ENCODE data around the gene SEMA6B.
"Not testable (repeated sequence)": the region's sequence is repeated elsewhere in the genome, so short reads cannot be mapped to it uniquely, and the experiment has no call there.

Gene SEMA6B

GRCh38 chr19:4570402-4570801, 10.9 kb upstream of the SEMA6B start:
- FAIRE-seq, result no peak

GRCh38 chr19:4568886-4569285, 9.4 kb upstream of the SEMA6B start:
- no peak for FAIRE-seq

GRCh38 chr19:4567584-4568071, 8.1 kb upstream of the SEMA6B start:
- FAIRE-seq, result no peak

- no peak for FAIRE-seq
Measured at GRCh38 chr19:4566402-4567051, 7.0 kb upstream of the SEMA6B start.

GRCh38 chr19:4563562-4563961, 4.1 kb upstream of the SEMA6B start:
- FAIRE-seq, result not testable (repeated sequence)

GRCh38 chr19:4562085-4562484, 2.6 kb upstream of the SEMA6B start:
- not testable (repeated sequence) for FAIRE-seq

- no peak for FAIRE-seq
Measured at GRCh38 chr19:4557971-4558941, 1.2 kb downstream of the SEMA6B start.

- no peak for FAIRE-seq
Measured at GRCh38 chr19:4557144-4557970, 2.1 kb downstream of the SEMA6B start.

GRCh38 chr19:4556597-4557127, 2.8 kb downstream of the SEMA6B start:
- no peak for FAIRE-seq

- no peak for FAIRE-seq
Measured at GRCh38 chr19:4555657-4556561, 3.6 kb downstream of the SEMA6B start.

GRCh38 chr19:4554717-4555116, 4.8 kb downstream of the SEMA6B start:
- no peak for FAIRE-seq

GRCh38 chr19:4553775-4554174, 5.7 kb downstream of the SEMA6B start:
- no peak for FAIRE-seq

GRCh38 chr19:4553092-4553695, 6.3 kb downstream of the SEMA6B start:
- no peak for FAIRE-seq

GRCh38 chr19:4552525-4552819, 7.0 kb downstream of the SEMA6B start:
- FAIRE-seq, result no peak

- no peak for FAIRE-seq
Measured at GRCh38 chr19:4550479-4551050, 8.9 kb downstream of the SEMA6B start.

GRCh38 chr19:4550018-4550417, 9.5 kb downstream of the SEMA6B start:
- no peak for FAIRE-seq

GRCh38 chr19:4548238-4548584, 11.3 kb downstream of the SEMA6B start:
- FAIRE-seq, result no peak

- FAIRE-seq, result no peak
Measured at GRCh38 chr19:4547303-4548237, 11.9 kb downstream of the SEMA6B start.

GRCh38 chr19:4543842-4544647, 15.4 kb downstream of the SEMA6B start:
- no peak for FAIRE-seq

Measured in islet of Langerhans (tissue), 1 donor.